ENCODE measurements around the gene CPB1.

CPB1 gene

GRCh38 chr3:148790851-148791735 is 36.5 kb upstream of the CPB1 start:
- no peak overlapping the region for H3K4me3 ChIP-seq (ENCODE audit: low read depth, low read length)
- no peak for TF ChIP-seq CTCF (IDR thresholded peaks at IDR 0.05; ENCODE audit: insufficient read depth, low read length, missing control alignments)
- ChIA-PET CTCF (no interaction called here), POLR2A (no interaction called here)
- no peak for DNase-seq (ENCODE audit: low read depth, low spot score)

GRCh38 chr3:148791920-148792319 is 35.7 kb upstream of the CPB1 start:
- TF ChIP-seq CTCF (IDR thresholded peaks at IDR 0.05; ENCODE audit: insufficient read depth, low read length, missing control alignments): no peak
- H3K4me3 ChIP-seq (ENCODE audit: low read depth, low read length): no peak overlapping the region
- POLR2A ChIA-PET: no interaction called here
- CTCF ChIA-PET: no interaction called here
- no peak for DNase-seq (ENCODE audit: low read depth, low spot score)

- ChIA-PET POLR2A (no interaction called here), CTCF (no interaction called here)
- TF ChIP-seq CTCF (IDR thresholded peaks at IDR 0.05; ENCODE audit: insufficient read depth, low read length, missing control alignments): no peak
- no peak overlapping the region for H3K4me3 ChIP-seq (ENCODE audit: low read depth, low read length)
- DNase-seq (ENCODE audit: low read depth, low spot score): no peak
These were observed 35.1 kb upstream of the CPB1 start for GRCh38 chr3:148792516-148792915.

- CTCF ChIA-PET: no interaction called here
- no peak for DNase-seq (ENCODE audit: low read depth, low spot score)
- POLR2A ChIA-PET: no interaction called here
- TF ChIP-seq CTCF (IDR thresholded peaks at IDR 0.05; ENCODE audit: insufficient read depth, low read length, missing control alignments): no peak
- no peak overlapping the region for H3K4me3 ChIP-seq (ENCODE audit: low read depth, low read length)
These were observed 30.8 kb upstream of the CPB1 start for GRCh38 chr3:148796799-148797198.

GRCh38 chr3:148797795-148798194 is 29.8 kb upstream of the CPB1 start:
- H3K4me3 ChIP-seq (ENCODE audit: low read depth, low read length): no peak overlapping the region
- ChIA-PET CTCF (interaction anchor here (1.0 kb wide), 1 partner anchor 417 kb away, joined by 3 read pairs; no protein-coding TSS in a partner anchor), POLR2A (no interaction called here)
- no peak for TF ChIP-seq CTCF (IDR thresholded peaks at IDR 0.05; ENCODE audit: insufficient read depth, low read length, missing control alignments)
- no peak for DNase-seq (ENCODE audit: low read depth, low spot score)

GRCh38 chr3:148800414-148800813 is 27.2 kb upstream of the CPB1 start:
- DNase-seq (ENCODE audit: low read depth, low spot score): no peak
- H3K4me3 ChIP-seq (ENCODE audit: low read depth, low read length): no peak overlapping the region
- ChIA-PET POLR2A (no interaction called here), CTCF (no interaction called here)
- no peak for TF ChIP-seq CTCF (IDR thresholded peaks at IDR 0.05; ENCODE audit: insufficient read depth, low read length, missing control alignments)
